Astrocyte (in vitro differentiated cells and primary cell): ENCODE measurements around the gene ZNF618.

ENCODE experiments used
- EZH2 ChIP-seq: IDR thresholded peaks from 2 replicates; pipeline ENCODE4 v1.6.1; 2012; ENCODE audit warnings: mild to moderate bottlenecking, low read length, inconsistent platforms; ENCODE audit not compliant: insufficient read depth
- TF ChIP-seq, protein P1 (sequence below): IDR thresholded peaks from 2 replicates; pipeline ENCODE4 v1.5.1; 2011; ENCODE audit warnings: low read depth, mild to moderate bottlenecking, inconsistent platforms, low read length, moderate library complexity; ENCODE audit not compliant: insufficient read depth

- no peak for TF ChIP-seq EZH2
- TF ChIP-seq, protein P1, sequence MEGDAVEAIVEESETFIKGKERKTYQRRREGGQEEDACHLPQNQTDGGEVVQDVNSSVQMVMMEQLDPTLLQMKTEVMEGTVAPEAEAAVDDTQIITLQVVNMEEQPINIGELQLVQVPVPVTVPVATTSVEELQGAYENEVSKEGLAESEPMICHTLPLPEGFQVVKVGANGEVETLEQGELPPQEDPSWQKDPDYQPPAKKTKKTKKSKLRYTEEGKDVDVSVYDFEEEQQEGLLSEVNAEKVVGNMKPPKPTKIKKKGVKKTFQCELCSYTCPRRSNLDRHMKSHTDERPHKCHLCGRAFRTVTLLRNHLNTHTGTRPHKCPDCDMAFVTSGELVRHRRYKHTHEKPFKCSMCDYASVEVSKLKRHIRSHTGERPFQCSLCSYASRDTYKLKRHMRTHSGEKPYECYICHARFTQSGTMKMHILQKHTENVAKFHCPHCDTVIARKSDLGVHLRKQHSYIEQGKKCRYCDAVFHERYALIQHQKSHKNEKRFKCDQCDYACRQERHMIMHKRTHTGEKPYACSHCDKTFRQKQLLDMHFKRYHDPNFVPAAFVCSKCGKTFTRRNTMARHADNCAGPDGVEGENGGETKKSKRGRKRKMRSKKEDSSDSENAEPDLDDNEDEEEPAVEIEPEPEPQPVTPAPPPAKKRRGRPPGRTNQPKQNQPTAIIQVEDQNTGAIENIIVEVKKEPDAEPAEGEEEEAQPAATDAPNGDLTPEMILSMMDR: no peak
These were observed 222.2 kb downstream of the ZNF618 start for GRCh38 chr9:114098021-114098935.
